AG09309 (cell line): Measurements from ENCODE around the gene EVA1A.

Experiments
- DNase-seq: peaks from one replicate; pipeline ENCODE4 v3.0.0-alpha.2; 2010; ENCODE audit warnings: low read depth
- H3K4me3 ChIP-seq: 2 replicates; pipeline ENCODE4 v1.5.1; 2011; ENCODE audit warnings: mild to moderate bottlenecking, low read depth, low read length, moderate library complexity; ENCODE audit not compliant: control insufficient read depth
- CTCF ChIP-seq: IDR thresholded peaks from 2 replicates; pipeline ENCODE4 v1.5.1; 2011; ENCODE audit warnings: mild to moderate bottlenecking, low read depth, low read length, inconsistent platforms; ENCODE audit not compliant: insufficient read depth, control insufficient read depth; ENCODE audit errors: missing control alignments

Gene EVA1A

GRCh38 chr2:75598589-75599155, 37.9 kb upstream of the EVA1A start:
- TF ChIP-seq CTCF, result no peak
- no peak overlapping the region for H3K4me3 ChIP-seq
- DNase-seq, result no peak

DNA sequence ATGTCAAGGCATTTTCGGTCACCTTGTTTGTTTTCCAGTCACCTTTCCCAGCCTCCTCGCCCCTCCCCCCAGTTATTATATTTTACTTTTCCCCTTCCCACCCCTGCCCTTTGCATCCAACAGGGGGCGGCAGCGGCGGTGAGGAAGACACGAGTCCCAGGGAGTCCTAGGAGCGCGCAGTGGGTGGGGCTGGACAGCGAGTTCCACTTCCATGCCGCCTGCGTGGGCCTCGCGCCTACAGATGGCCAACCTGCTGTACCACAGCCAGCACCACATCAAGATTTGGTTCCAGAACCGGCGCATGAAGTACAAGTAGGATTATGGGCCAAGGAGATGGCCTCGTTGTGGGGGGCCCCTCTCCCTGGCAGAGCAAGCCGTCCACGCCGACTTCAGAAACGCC, 37.2 kb upstream of the EVA1A start:
- DNase-seq, result no peak
- H3K4me3 ChIP-seq, result no peak overlapping the region
- TF ChIP-seq CTCF, result no peak

DNA sequence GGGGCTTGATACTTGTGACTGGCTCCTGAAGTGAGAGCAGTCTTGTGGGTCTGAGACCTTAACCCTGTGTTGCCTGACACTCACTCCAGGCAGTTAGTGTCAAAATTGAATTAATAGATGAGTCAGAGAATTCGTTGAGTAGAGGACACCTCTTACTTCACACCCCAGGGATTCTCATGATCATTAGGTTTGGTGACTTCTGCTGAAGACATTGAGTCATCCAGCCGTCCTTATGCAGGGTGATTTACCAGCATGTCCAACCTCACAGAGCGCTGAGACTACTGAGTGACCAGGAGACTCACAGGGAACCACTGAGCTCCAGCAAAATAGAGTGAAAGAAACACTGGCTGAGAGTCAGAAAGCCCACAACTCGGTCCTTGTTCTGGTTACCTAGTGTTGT, 36.0 kb upstream of the EVA1A start:
- H3K4me3 ChIP-seq, result no peak overlapping the region
- no peak for DNase-seq
- no peak for TF ChIP-seq CTCF

DNA sequence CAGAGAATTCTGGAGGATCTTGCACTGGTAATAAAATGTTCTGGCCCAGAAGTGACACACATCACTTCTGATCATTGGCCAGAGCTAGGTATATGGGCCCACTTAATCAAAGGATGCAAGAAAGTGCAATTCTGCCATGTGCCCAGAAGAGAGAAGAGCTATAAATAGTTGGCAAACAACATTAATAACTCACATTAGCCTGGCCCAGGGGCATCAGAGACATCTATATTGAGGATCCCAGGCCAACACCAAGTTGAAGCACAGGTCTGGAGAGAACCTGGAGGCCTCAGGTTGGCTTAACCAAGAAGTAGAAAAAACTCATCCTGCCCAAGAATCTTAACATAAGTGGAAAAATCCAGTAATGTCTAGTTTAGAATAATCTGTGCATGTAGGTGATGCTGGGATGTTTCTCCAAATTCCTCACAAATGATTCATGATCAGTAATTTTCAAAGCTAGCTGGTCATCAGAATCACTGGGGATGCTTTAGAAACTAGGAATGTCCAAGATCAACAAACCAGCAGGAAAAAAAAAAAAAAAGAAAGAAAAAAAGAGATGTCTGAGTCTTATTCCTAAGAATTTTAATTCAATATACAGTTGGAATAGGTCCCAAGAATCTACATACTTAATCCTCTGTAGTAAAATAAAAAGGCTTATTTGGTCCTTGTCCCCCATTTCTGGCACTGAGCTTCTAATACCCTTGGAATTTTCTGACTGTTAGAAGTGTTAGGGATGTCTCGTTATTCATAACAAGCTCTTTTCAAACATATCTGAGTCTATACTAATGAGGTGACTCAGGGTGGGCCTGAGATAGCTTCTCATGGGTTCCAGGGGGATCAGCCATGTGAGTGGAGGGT, 35.0 kb upstream of the EVA1A start:
- no peak overlapping the region for H3K4me3 ChIP-seq
- DNase-seq, result peak; percentile 75
- no peak for TF ChIP-seq CTCF

GRCh38 chr2:75594596-75594995, 33.9 kb upstream of the EVA1A start:
- TF ChIP-seq CTCF, result no peak
- DNase-seq, result no peak
- no peak overlapping the region for H3K4me3 ChIP-seq

DNA sequence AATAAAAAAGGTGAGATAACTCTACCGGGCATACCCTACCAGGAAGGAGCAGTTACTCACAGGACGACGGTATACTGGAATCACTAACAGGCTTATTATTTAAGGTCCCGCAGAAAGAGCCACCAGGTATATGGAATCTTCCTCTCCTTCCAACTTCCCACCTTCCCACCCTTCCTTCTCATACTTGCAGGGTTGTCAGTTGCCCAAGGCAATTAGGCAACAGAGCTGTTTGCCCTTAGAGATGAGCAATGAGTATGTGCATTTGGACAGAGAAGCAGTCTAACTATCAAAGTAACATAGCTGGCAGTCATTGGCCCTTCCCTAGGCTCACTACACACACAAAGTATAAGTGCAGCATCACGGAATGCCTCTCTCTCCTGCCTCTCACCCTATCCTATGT, 32.1 kb upstream of the EVA1A start:
- no peak for DNase-seq
- no peak for TF ChIP-seq CTCF
- no peak overlapping the region for H3K4me3 ChIP-seq
